NOMO-1 (cell line): Measurements from ENCODE around the gene FUCA1.
"Not testable (repeated sequence)": the region's sequence is repeated elsewhere in the genome, so short reads cannot be mapped to it uniquely, and the experiment has no call there.

ENCODE experiments used
- DNase-seq, 2 experiments: peaks; one replicate each; lab custom pipeline; 2025; ENCODE audit not compliant: unreplicated experiment in 2 of 2; lab: John Stamatoyannopoulos, UW

Gene FUCA1

GRCh38 chr1:23804183-23804835, 63.8 kb downstream of the FUCA1 start:
- peak; percentile 57 to 80 for DNase-seq

GRCh38 chr1:23803674-23804073, 64.4 kb downstream of the FUCA1 start:
- DNase-seq = no peak

- DNase-seq = not testable (repeated sequence)
Measured at GRCh38 chr1:23802809-23803342, 65.2 kb downstream of the FUCA1 start.

DNA sequence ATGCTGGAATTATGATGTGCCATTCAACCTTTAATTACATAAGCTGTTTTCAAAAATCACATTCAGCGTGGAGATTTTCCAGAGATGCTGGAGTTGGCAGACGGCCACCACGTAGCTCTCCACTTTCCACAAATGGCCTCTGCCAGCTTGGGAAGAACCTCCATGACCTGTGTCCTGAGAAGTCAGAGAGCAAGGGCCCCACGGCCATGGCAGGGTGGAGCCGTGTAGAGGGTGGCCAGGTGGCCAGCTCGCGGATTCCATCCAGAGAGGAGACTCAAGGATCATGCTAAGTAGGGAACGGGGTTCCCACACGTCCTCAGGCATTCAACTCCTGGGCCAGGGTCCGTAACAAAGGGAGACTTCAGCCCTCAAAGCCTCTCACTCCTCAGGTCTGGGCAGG, 66.2 kb downstream of the FUCA1 start:
- DNase-seq = no peak

- DNase-seq = no peak
Measured at GRCh38 chr1:23801338-23801748, 66.7 kb downstream of the FUCA1 start.

DNA sequence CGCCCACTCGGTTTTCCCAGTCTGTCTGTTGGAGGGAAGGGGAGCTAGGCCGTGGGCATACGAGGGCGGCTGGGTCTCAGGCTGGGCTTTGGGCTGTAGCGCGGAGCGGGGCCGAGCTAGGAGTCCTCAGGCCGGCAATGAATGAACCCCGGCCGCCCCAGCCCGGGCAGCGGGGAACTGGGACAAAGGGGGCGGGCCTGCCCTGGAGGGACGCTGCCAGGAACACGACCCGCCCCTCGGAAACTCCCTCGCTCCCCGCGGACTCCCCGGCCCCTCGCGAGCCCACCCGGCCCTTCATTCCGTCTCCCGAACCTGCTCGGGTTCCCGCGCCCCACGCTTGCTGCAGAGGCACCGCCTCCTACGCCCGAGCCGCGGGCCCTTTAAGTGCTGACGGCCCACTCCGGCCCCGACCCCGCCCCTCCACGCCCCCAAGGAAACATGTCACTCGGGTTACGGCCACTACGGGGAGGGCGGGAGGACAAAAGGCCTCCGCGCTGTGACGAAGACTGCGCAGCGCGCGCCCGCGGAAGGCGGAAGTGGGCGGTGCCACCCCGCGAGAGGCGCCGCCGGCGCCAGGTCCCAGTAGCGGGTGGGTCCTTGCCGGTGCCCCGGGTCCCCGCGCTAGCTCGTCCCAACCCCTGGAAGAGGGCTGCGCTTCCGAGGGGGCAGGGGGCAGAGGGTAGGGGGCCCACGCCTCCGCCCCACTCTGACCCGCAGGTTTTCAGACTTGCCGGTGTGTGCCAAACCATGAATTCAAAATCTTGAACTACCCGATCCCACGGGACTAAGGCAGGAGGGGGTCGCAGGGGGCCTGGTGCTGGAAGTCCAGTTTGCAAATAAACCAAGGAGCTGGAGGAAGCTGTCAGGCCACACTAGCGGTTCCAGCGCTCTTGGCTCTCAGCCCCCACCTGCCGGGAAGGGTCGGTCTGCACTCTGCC, 67.4 kb downstream of the FUCA1 start, which contains the start of gene GALE:
Gene GALE (minus strand): TSS at position 355 of the 938 bp plus-strand sequence. CDS start 1,747 bp downstream, outside the sequence.
- DNase-seq = peak; percentile 87 to 98

GRCh38 chr1:23799570-23800399, 68.3 kb downstream of the FUCA1 start:
- DNase-seq = peak; percentile 75 to 82

GRCh38 chr1:23799255-23799569, 68.9 kb downstream of the FUCA1 start:
- DNase-seq = no peak

DNA sequence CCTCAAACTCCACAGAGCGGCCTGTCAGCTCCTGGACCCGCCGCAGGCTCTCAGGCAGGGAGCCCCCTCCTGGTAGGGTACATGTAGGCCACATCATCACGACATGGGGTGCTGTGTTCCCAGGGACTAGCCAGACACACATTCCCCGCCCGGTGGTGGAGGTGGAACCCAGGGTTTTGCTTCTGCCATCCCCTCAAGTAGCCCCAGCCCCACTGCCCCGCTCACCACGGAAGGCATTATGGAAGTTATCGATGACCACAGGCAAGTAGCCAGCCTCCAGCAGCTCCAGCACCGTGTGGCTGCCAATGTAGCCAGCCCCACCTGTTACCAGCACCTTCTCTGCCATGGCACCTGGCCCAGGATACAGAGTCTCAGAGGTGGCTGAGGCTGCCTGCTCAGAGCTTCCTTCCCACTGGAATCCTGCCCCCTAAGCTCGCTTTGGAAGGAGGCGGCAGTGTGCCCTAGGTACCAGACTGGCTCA, 69.4 kb downstream of the FUCA1 start:
- DNase-seq = no peak

GRCh38 chr1:23797478-23798448, 70.3 kb downstream of the FUCA1 start:
- DNase-seq = no peak

DNA sequence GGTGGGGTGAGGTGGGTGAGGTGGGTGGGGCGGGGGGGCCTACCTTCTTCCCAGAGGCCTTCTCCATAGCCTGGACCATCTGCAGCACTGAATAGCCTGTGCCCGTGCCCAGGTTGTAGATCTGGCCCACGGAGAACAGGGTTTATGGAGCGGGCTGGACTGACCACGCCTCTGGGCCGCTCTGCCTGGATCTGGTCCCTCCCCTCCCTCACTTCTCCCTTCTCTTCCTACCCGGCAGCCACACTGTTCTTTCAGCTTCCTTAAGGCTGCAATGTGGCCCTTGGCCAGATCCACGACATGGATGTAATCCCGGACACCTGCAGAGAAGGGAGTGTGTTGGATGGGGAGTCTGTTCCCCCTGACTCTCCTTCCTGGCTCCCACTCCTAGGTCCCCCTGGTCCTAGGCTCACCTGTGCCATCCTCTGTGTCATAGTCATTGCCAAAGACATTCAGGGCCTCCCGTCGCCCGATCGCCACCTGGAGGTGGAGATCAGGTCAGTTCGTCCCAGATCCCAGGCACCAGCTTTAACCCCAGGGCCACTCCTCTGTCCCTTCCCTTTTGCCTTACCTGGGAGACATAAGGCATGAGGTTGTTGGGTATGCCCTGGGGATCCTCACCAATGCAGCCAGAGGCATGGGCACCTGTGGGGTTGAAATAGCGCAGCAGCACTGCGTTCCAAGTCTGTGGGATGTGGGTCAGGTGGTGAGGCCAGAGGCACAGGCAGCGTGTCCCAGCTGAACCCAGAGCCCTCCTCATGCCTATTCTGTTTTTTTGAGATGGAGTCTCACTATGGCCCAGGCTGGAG, 71.4 kb downstream of the FUCA1 start:
- DNase-seq = no peak

- DNase-seq = no peak
Measured at GRCh38 chr1:23795676-23796465, 72.2 kb downstream of the FUCA1 start.
